Measurements from ENCODE around the gene CNST. TPM values are rescaled to one million over a fixed set of nuclear protein-coding genes. Genes with fewer than 3 reads are reported as not detected.

Gene CNST
- total and polyA plus RNA-seq, 9 donors = 8.7 to 31.2 (median 22.4) TPM

GRCh38 chr1:246658567-246658966 is 92.3 kb downstream of the CNST start:
- H3K4me3 ChIP-seq = no peak overlapping the region
- no peaks in the 10 kb centered on the region for H3K27me3 ChIP-seq
- no peak for DNase-seq
- H3K9me3 ChIP-seq = no peaks in the 10 kb centered on the region
- TF ChIP-seq POLR2A (IDR thresholded peaks at IDR 0.05) (no peak), EP300 (IDR thresholded peaks at IDR 0.05) (no peak), CTCF (IDR thresholded peaks at IDR 0.05) (no peak)
- no peak overlapping the region for H3K27ac ChIP-seq
- no peaks in the 10 kb centered on the region for H3K36me3 ChIP-seq
- intact Hi-C loops (cut with DNase I) = no loop called here
- no peaks in the 10 kb centered on the region for H3K4me1 ChIP-seq (ENCODE audit: insufficient read depth)
- WGBS, 3 donors = 77 to 88% (median 87%) methylated on average over 6 of the region's 6 CpGs

GRCh38 chr1:246659594-246660140 is 93.4 kb downstream of the CNST start:
- 94 to 96% (median 95%) methylated on average over 6 of the region's 6 CpGs for WGBS, 3 donors
- Histone ChIP-seq H3K36me3 (no peaks in the 10 kb centered on the region), H3K9me3 (no peaks in the 10 kb centered on the region), H3K27me3 (no peaks in the 10 kb centered on the region), H3K4me1 (ENCODE audit: insufficient read depth) (no peaks in the 10 kb centered on the region), H3K4me3 (no peak overlapping the region), H3K27ac (no peak overlapping the region)
- intact Hi-C loops (cut with DNase I) = no loop called here
- no peak for TF ChIP-seq EP300 (IDR thresholded peaks at IDR 0.05)
- TF ChIP-seq CTCF (IDR thresholded peaks at IDR 0.05) = no peak
- TF ChIP-seq POLR2A (IDR thresholded peaks at IDR 0.05) = no peak
- no peak for DNase-seq

GRCh38 chr1:246661451-246661850 is 95.2 kb downstream of the CNST start:
- Histone ChIP-seq H3K9me3 (no peaks in the 10 kb centered on the region), H3K4me3 (no peak overlapping the region), H3K4me1 (ENCODE audit: insufficient read depth) (no peaks in the 10 kb centered on the region), H3K27ac (no peak overlapping the region), H3K36me3 (no peaks in the 10 kb centered on the region), H3K27me3 (no peaks in the 10 kb centered on the region)
- no peak for DNase-seq
- intact Hi-C loops (cut with DNase I) = no loop called here
- 91 to 95% (median 94%) methylated on average over 2 of the region's 2 CpGs for WGBS, 3 donors
- TF ChIP-seq POLR2A (IDR thresholded peaks at IDR 0.05) (no peak), EP300 (IDR thresholded peaks at IDR 0.05) (no peak), CTCF (IDR thresholded peaks at IDR 0.05) (no peak)

- H3K9me3 ChIP-seq = no peaks in the 10 kb centered on the region
- DNase-seq = no peak
- H3K36me3 ChIP-seq = no peaks in the 10 kb centered on the region
- 40 to 45% (median 42%) methylated on average over 5 of the region's 5 CpGs for WGBS, 3 donors
- TF ChIP-seq EP300 (IDR thresholded peaks at IDR 0.05) (no peak), POLR2A (IDR thresholded peaks at IDR 0.05) (no peak), CTCF (IDR thresholded peaks at IDR 0.05) (no peak)
- intact Hi-C loops (cut with DNase I) = no loop called here
- no peaks in the 10 kb centered on the region for H3K4me1 ChIP-seq (ENCODE audit: insufficient read depth)
- no peak overlapping the region for H3K4me3 ChIP-seq
- no peak overlapping the region for H3K27ac ChIP-seq
- no peaks in the 10 kb centered on the region for H3K27me3 ChIP-seq
Measured at GRCh38 chr1:246667773-246668172, 101.5 kb downstream of the CNST start.
